CMK (cell line): Measurements from ENCODE around the gene PTX4.

Experiments
- DNase-seq: peaks from one replicate; pipeline ENCODE4 v3.0.0-alpha.2; 2010; ENCODE audit warnings: low read depth

The PTX4 gene, protein sequence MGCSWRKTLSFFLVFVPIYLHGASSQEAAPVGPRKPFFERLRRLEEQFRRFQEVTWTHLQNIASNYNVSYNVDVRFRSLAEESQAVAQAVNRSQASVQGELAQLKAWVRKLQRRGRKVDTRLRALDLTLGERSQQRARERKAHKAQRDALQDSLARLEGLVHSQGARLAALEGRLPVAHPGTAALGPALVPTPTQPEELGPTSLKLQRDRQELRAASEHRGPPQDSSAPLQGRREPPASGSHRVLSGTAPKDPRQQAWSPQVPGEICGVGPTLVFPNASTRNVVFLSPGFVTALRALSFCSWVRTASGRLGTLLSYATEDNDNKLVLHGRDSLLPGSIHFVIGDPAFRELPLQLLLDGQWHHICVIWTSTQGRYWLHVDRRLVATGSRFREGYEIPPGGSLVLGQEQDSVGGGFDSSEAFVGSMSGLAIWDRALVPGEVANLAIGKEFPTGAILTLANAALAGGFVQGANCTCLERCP

DNA sequence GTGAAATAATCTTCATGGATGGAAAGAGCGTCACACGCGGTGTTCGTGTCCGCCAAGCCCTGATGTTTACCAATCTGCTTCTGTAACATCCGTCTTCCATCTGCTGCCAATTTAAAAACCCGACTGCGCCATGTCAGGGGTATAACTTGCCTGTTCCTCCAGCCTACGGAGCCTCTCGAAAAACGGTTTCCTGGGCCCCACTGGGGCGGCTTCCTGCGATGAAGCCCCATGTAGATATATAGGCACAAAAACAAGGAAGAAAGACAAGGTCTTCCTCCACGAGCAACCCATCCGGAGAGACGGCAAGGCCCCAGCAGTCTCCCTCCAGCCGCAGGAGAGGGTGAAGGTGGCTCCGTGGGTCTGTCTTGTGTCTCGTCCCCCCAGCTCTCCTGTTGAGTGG is at the start of gene PTX4:
PTX4 (minus strand) TSS at position 326 of the 400 bp plus-strand sequence; CDS start at position 291, 35 bp downstream.
- no peak for DNase-seq

DNA sequence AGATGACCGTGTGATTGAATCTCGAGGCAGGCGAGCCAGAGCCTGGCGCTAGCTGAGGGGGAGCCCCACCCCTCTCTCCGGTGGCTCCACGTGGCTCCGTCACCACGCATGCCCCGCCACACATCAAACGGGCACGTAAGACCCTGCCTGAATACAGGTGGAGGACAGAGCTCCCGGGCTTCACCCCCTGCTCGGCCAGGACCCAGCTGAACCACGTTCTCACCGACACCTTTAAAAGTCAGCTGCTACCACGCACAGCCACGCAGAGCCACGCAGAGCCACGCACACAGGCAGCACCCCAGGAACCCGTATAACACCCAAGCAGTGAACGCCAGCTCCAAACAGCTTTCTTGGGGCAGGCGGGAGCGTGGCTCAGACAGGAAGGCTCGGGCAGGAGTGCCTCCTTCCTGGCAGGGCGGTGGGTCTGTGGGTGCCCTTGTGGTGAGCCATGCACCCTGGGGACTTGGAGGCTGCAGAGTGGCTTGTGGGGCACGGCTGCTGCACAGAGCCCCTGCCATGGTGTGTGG is 49.1 kb upstream of the PTX4 start:
- no peak for DNase-seq

DNA sequence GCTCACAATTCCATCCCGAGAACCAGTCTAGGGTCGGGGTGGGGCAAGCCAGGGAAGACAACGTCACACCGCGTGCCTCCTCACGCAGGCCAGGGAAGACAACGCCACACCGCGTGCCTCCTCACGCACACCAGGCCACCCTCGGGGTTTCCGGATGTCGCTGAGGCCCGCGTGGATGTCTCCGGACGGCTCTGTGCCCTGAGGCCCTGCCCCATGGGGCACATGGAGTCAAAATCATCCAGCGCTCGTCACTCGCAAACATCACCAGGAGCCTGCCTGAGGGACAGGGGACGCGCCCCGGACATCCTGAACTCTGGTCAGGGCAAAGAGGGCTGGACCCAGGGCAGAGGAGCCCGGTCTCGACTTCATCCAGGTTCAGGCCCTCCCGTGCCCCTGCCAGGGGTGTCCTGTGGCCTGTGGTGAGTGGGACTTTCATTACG is 48.4 kb upstream of the PTX4 start:
- DNase-seq: no peak

DNA sequence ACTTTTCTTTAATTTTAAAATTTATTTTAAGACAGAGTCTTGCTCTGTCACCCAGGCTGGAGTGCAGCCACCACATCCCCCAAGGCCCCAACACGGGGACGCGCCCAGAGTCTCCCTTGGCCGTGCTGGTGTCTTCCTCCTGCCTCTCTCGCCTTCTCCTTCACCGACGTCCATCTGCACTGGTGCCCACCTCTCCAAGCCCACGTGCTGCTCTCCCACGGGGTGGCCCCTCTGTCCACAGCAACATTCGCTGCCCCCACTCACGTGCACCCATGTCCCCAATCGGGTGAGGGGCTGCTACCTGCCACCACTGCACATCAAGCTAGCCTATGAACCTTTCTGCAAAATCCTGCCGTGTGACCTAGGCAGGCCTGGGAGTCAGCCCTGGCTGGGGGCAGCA is 47.9 kb upstream of the PTX4 start:
- DNase-seq: no peak

DNA sequence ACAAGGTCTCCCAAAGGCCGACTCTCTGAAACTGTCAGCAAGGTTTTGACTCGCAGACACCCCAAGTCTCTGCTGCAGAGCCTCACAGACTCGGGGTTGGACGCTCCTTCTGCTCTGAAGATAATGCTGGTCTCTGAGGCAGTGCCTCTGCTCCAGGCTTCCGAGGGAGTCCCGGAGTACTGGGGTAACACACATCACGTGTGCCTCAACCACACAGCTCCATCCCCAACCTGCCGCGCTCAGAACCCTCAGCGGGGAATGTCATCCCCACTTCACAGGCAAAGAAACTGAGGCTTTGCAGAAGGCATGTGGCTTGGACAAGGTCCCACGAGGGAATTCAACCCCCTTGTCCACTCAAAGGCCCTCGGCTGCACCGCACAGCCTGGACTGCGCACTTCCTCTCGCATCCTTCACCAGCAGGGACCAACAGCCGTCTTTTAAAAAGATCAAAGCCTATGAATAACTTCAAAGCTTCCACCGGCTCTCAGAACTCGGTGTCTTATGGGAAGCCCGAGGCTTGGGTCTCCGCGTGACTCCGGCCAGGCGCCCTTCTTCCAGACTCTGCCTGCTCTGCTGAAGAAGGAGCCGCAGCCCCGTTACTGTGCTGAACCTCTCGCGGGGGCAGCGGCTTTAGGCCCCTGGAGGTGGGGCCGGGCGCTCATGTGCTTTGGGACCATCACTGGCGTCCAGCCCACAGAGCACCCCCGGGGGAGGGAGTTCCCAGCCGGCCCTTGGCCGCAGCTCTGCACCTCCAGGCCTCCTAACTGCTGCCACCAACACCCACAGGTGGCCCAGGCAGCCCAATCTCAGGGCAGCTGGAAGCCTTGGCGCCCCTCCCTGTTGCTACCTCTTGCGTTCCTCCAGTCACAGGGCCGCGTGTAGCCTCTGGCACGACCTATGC is 46.9 kb upstream of the PTX4 start:
- DNase-seq: no peak

DNA sequence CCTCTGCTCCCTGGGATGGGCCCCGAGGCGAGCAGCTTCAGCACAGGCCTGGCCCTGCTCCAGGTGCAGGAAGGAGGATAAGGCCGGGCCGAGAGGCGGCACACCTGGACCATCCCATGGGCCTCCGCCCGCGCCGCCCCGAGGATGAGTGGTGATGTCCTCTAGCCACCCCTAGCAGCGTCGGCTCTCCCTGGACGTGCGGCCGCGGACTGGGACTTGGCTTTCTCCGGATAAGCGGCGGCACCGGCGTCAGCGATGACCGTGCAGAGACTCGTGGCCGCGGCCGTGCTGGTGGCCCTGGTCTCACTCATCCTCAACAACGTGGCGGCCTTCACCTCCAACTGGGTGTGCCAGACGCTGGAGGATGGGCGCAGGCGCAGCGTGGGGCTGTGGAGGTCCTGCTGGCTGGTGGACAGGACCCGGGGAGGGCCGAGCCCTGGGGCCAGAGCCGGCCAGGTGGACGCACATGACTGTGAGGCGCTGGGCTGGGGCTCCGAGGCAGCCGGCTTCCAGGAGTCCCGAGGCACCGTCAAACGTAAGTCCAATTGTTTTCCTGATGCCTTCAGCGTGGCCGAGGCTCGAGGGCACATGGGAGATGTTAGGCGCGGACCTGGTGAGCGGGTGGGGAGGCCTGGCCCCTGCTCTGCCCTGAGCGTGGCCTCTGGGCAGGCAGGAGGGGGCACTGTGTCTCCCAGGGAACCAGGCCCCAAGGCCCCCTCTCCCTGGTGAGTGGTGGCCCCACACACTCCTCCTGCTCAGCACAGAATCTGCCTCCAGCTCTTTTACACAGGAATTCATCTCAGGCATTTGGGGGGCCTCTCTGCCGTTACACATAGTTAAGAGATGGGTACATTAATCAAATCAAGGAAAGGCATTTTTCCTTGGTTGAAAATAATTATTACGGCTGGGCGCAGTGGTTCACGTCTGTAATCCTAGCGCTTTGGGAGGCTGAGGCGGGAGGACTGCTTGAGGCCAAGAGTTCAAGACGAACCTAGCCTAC is 45.6 kb upstream of the PTX4 start:
- DNase-seq: no peak

DNA sequence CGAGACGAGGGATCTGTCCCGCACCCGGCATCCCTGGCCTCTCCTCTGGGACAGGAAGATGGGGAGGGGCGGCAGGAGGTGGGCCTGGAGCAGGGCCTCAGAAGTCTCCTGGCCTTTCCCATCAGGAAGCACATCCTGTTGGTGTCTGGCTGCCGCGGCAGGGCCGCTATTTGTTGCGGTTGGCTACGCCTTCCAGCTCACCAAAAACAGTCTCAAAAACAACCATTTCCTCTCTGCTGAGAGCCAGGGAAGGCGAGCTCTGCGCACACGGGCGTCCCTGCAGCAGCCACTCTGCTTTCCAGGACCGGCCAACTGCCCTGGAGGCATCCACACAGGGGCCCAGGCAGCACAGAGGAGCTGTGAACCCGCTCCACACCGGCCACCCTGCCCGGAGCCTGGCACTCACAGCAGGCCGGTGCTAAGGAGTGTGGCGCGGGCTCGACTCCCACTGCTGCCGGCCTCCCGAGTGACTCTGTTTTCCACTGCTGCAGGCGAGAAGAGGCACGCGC is 44.8 kb upstream of the PTX4 start, which contains the start of gene TMEM204:
TMEM204 (plus strand) TSS at position 224 of the 509 bp plus-strand sequence. CDS start 610 bp downstream, outside the sequence.
- DNase-seq: no peak

DNA sequence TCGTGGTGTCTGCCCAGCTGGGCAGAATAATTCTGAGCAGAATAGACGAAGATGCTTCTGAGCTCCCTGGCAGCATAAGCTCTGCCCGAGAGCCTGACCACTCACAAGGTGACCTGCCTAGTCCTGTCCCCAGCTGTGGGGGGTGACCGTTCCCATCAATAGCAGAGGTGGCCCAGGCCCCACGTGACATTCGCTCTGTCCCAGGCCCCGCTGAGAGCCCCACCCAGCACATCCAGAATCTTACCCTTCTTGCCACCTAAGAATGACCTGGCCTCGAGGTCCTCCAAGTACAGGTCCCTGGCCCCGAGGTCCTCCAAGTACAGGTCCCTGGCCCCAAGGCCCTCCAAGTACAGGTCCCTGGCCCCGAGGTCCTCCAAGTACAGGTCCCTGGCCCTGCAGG is 44.0 kb upstream of the PTX4 start:
- no peak for DNase-seq

DNA sequence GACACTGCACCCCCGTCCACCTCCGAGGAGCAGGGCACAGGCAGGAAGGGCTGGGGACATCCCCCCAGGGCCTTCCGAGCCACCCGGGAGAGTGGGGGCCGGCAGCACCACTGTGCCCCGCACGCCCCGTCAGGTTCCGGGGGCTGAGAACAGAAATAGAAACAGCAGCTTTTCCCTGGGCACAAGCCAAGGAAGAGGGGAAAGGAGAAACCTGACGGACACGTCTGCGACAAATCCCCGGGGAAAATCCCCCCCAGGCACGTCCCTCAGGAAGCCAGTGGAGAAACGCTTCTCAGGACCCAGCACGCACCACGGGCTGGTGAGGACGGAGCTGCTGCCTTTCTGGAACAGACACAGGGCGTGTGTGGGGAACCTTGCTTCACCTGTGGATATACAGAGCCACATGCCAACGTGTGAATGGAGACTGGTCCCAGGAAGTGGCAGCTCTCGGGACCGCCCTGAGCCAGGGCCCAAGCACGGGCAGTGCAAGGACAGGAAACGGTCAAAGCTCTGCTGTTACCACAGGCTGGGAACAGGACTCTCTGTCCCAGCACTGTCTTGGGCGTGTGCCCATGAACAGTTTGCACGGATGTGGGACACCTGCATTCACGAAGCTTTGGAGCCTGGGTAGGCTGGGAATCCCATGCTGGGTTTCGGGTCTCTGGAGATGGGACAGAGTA is 43.5 kb upstream of the PTX4 start:
- DNase-seq: no peak

DNA sequence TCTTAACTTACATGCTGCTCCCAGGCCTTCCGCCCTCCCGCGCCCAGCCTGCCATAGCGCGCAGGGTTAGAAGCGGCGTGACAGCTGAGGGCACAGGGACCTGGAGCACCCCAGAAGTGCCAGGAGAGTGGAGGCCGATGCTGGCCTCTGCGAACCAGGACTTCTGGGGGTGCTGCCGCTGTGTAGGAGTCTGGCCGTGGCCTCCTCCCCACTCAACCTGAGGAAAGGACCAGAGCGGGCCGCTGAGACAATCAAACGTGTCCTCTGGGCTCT is 42.8 kb upstream of the PTX4 start:
- DNase-seq: no peak

DNA sequence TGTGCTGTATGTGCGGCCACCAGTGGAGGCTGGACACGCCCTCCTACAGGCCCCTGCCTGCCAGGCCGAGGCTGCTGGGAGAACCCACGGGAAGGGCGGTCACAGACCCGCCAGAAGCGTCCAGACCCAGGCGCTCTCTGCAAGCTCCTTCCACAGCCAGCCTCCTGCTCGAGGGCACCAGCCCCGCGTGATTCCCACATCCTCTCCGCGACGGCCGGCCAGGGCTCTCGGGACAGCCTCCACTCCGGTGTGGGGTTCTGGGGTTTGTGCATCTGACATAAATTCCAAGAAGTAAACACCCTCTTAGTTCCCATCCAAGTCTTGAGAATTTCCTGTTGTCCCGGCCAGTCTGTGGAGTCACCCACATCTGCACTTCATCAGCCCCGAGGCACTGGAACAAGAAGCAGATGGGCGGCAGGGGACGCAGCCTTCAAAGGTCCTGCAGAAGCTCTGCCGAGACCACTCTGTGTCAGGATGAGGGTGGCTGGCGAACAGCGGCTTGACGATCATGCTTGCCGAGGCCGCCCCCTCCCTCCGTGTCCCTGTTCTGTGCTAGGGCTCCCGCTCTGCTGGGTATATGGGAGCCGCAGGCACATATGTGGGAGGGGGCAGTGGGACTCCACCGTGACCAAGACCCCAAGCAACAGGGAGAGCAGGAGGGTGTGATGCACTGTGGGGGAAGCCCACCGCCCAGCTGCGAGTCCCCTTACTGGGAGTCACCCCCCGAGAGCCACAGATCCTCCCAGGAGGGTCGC is 42.3 kb upstream of the PTX4 start:
- DNase-seq: no peak

DNA sequence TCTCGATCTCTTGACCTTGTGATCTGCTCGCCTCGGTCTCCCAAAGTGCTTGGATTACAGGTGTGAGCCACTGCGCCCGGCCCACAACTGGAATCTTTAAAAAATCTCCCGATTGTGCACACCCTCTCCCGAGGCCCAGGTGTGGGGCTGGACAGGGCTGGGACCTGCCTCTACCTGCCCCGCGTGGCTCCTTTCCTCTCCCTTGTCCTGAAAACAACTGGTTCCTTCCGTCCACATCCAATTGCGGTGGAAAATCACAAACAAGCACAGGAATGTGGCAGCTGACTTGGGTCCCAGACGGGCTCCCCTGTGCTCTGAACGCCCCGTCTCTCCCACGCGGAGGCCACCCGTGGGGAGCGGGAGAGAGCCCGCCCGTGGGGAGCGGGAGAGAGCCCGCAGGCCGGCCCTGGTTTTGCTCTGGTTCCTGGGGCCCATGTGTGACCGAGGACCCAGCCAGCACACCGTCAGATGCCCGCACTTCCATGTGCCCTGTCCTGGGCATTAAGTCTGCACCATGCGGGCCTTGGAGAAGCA is 41.7 kb upstream of the PTX4 start:
- DNase-seq: no peak

DNA sequence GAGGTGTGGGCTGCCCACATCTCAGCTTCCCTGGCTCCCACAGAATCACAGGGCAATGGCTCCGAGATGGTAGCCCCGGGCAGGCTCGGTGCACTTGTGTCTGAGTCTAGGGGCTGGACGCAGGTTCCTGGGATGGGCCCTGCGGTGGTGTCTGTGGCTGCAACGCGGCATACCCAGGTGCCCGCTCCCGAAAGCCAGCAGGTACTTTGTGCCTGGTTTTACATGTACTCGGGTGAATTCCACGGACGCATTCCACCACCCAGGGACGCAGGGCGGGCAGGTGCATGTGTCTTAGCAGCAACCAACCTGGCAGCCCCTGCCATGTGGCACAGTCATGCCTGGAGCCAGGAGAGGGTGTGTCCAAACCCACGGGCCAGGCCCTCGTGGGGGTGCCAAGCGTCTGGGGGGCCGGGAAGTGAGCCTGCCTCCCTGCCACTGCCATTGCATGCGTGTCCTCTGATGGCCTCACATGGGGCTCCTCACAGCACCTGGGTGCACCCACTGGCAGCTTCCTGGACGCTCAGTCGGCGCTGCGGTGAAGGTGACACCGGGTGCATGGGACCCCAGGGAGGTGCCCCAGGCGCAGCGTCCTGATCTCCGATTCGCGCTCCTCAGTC is 40.3 kb upstream of the PTX4 start:
- no peak for DNase-seq

DNA sequence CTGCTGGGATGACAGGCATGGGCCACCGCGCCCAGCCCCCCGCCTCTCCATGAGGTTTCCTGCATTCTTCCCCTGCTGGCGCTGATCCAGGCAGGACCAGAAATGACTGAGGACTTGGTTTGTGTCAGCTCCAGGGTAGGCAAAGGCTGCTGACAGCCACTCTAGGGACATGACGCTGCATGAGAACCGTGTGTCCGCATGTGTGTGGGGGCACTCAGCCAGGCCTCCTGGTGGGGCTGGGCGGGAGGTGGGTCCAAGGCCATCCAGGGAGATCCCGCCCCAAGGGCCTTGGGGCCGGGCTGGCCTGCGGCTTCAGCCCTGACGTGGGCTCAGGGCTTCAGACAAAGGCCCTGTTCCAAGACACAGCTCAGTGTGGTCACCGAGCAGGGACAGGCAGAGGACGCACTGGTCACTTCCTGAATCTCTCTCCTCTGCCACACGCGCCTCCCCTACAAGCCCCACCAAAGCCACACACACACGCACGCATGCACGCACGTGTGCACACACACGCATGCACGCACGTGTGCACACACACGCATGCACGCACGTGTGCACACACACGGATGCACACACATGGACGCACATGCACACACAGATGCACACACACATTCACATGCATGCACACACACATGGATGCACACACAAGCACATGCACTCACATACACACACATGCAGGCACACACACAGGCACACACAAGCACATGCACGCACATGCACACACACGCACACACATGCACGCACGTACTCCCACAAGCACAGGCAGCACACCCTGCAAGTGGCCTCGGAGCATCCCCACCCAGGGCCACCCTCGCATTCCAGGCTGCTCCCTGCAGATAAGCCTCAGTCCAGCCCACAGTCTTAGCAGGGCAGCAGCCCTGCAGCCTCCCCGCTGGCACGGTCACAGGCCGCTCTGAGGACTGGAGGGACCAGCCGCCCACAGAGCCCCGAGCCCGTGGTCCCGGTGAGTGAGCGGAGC is 39.4 kb upstream of the PTX4 start:
- no peak for DNase-seq

DNA sequence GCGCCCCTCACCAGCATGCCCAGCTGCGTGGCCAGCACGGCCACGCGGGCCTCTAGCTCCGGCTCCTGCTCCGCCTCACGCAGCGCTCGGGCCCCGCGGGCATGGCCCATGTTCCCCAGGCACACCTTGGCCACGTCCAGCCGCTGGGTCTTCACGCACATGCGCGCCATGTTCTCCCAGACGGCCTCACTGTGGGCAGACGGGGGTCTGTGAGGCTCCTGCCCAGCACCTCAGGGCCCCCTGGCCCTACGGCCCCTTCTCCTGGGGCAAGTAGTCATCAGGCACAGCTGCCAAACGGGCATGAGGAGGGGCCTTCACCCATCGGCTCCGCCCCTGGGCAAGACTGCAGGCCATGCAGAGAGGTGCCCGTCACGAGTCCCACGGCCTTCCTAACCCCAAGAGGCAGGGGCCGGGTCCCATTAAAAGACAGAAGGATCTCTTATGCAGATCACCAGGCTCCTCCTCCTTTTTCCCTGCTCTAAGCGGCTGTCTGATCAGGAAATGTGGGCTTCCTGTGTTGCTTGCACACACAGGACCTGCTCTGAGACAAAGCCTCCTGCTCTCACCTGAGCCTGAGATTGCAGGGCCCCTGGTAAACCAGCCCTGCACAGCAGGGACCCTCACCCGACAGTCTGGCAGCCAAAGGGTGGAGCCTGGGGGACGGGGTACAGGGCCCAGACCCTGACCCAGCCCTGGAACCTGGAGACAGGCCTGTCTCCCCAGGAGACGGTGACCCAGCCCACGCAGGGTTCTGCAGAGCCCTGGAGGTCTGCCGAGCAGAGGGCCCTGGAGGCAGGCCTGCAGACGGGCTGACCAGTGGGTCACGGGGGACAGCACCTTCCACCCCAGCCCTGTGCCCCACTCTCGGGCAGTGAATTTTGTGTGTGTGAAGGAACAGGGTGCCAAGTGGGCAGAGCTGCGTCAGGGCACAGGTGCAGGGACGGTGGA is 38.1 kb upstream of the PTX4 start:
- DNase-seq: no peak

DNA sequence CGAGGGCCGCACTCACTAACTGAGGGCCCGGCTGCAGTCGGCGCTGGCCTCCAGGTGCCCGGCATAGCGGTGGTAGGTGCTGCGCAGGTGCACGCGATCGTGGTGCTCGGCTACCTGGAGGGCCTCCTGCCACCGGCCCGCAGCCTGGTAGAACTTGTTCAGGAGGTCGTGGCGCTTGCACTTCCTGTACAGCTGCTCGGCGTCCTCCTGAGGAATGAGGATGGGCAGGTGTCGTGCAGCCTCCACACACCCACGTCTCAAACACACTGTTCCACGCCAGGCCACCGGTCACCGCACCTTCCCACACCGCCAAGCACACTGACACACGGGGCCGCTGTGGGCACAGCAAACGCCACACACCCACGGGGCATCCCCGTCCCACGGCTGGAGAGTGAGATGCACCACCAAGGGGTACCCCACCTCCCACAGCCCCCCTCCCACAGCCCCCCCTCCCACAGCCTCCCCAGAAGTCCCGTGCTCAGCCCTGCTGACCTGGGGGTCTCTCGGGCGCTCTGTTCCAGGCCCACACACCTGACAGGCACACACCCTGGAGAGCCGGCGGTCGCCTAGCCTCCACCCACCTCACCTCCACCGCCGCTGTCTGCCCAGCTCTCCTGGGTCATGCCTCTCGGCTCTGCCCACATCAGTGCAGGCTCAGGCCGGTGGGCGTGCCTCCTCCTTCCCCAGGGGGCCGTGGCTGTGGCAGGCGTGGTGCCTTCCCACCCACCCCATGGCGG is 37.3 kb upstream of the PTX4 start:
- DNase-seq: no peak
